K562 (cell line): ENCODE results near the gene ZNF284. TPM values are rescaled to one million over a fixed set of nuclear protein-coding genes. Genes with fewer than 3 reads are reported as not detected.

ENCODE experiments used
- BHLHE40 ChIP-seq: IDR thresholded peaks from 2 replicates; pipeline ENCODE4 v1.6.1; 2011; ENCODE audit warnings: low read length, improper control_type of control experiment
- CHD4 ChIP-seq: fragments of 200-600 bp; sonication (generic); IDR thresholded peaks from 3 replicates; pipeline ENCODE4 v1.6.1; 2012; ENCODE audit warnings: low read depth, mild to moderate bottlenecking, mixed read lengths, low read length, inconsistent platforms; ENCODE audit not compliant: insufficient read depth, insufficient replicate concordance, poor library complexity, severe bottlenecking
- CHD7 ChIP-seq: fragments of 200-600 bp; sonication (generic); IDR thresholded peaks from one replicate; pipeline ENCODE4 v1.6.1; 2012; ENCODE audit warnings: mild to moderate bottlenecking, low read depth, low read length, inconsistent platforms
- ELK3 ChIP-seq: fragments of 450-650 bp; formaldehyde crosslinking; IDR thresholded peaks from 2 replicates; pipeline ENCODE4 v1.4.0; 2020; ENCODE audit warnings: mild to moderate bottlenecking
- GABPA ChIP-seq: fragments of 200-800 bp; sonication (Bioruptor generic); conservative IDR thresholded peaks from 2 replicates; pipeline ENCODE4 v1.6.1; 2016; ENCODE audit warnings: low read depth, missing genetic modification characterization, missing compliant biosample characterization
- HDAC2 ChIP-seq: fragments of 450-650 bp; IDR thresholded peaks from 2 replicates; pipeline ENCODE4 v1.6.1; 2016; ENCODE audit warnings: mild to moderate bottlenecking
- JUNB ChIP-seq: fragments of 450-650 bp; formaldehyde crosslinking; conservative IDR thresholded peaks from 2 replicates; pipeline ENCODE4 v1.4.0; 2020; ENCODE audit warnings: mild to moderate bottlenecking
- KAT8 ChIP-seq: fragments of 450-650 bp; IDR thresholded peaks from 2 replicates; pipeline ENCODE4 v1.6.1; 2016; ENCODE audit warnings: low read depth, mild to moderate bottlenecking
- MTA3 ChIP-seq: fragments of 450-650 bp; formaldehyde crosslinking; IDR thresholded peaks from 2 replicates; pipeline ENCODE4 v1.6.1; 2017; ENCODE audit warnings: mild to moderate bottlenecking, borderline replicate concordance
- PREB ChIP-seq: sonication (generic); formaldehyde crosslinking; IDR thresholded peaks from 2 replicates; pipeline ENCODE4 v1.8.1; 2023; ENCODE audit warnings: mild to moderate bottlenecking, missing genetic modification reagents
- polyA plus RNA-seq, 8 experiments: library from polyadenylated mRNA; depleted of rRNA in 4 of 8; stranded (reverse) in 5 of 8; unstranded in 3 of 8; fragments of >200 nt; fragmentation: Nextera tagmentation in 2 of 8; fragmentation: Illumina TruSeq in 1 of 8; extraction: Ambion mirVana in 2 of 8; extraction: Trizol in 1 of 8; gene quantifications; 2 replicates each; pipeline versions ENCODE4 v1.2.1 to v1.2.3, GENCODE V29; 2011 to 2014; ENCODE audit warnings: inconsistent platforms in 1 of 8, missing spikeins in 1 of 8
- total RNA-seq, 7 experiments: library from RNA; depleted of rRNA in 6 of 7; stranded (reverse); fragments of >200 nt in 6 of 7; fragmentation: Illumina TruSeq in 2 of 7; extraction: Trizol in 2 of 7; gene quantifications; 2 replicates each; pipeline versions ENCODE4 v1.2.1 to v1.2.3, GENCODE V29; 2011 to 2021; ENCODE audit warnings: low replicate concordance in 1 of 7

The ZNF284 gene
- total and polyA plus RNA-seq, 9 of the 15 experiments (the other 6 are each of a cell fraction or from before 2014, with no cell fraction given): 0.07 to 0.24 (median 0.20) TPM

- TF ChIP-seq CHD7: no peak
- TF ChIP-seq ELK3: no peak
- no peak for TF ChIP-seq HDAC2
- TF ChIP-seq JUNB: no peak
- TF ChIP-seq KAT8: no peak
- TF ChIP-seq MTA3: peak; percentile 16; the same call in 1 of the 2 replicates
- peak; percentile 29; the same call in 1 of the 2 replicates for TF ChIP-seq BHLHE40
- no peak for TF ChIP-seq CHD4
- TF ChIP-seq GABPA (tag): peak; percentile 94
- no peak for TF ChIP-seq PREB (CRISPR knock-in tag)
Observed at GRCh38 chr19:44113138-44113783, 41.3 kb downstream of the ZNF284 start, which contains the start of gene ZNF225 (continued).
